CD4-positive, alpha-beta T cell treated with Interleukin-4 for 4 hours (primary cell): ENCODE data around the gene PRR16.
"Not testable (repeated sequence)": the region's sequence is repeated elsewhere in the genome, so short reads cannot be mapped to it uniquely, and the experiment has no call there.

Experiments used
- DNase-seq: peaks from one replicate; pipeline ENCODE4 v3.0.0-alpha.2; 2020

PRR16 gene

GRCh38 chr5:120463991-120464626 is at the start of gene PRR16:
TSS of gene PRR16 (plus strand) at chr5:120464300.
- no peak for DNase-seq

GRCh38 chr5:120415985-120416384 is 48.1 kb upstream of the PRR16 start:
- DNase-seq = no peak

GRCh38 chr5:120419127-120419526 is 45.0 kb upstream of the PRR16 start:
- no peak for DNase-seq

- not testable (repeated sequence) for DNase-seq
These were observed 37.3 kb upstream of the PRR16 start for GRCh38 chr5:120426633-120427275.

- no peak for DNase-seq
These were observed 33.5 kb upstream of the PRR16 start for GRCh38 chr5:120430572-120430971.

GRCh38 chr5:120432861-120433260 is 31.2 kb upstream of the PRR16 start:
- DNase-seq = no peak

GRCh38 chr5:120435129-120435528 is 29.0 kb upstream of the PRR16 start:
- DNase-seq = no peak

- no peak for DNase-seq
These were observed 27.1 kb upstream of the PRR16 start for GRCh38 chr5:120436996-120437395.

- no peak for DNase-seq
These were observed 21.4 kb upstream of the PRR16 start for GRCh38 chr5:120442694-120443093.

GRCh38 chr5:120443607-120444006 is 20.5 kb upstream of the PRR16 start:
- no peak for DNase-seq

GRCh38 chr5:120446068-120446492 is 18.0 kb upstream of the PRR16 start:
- no peak for DNase-seq

GRCh38 chr5:120446901-120447300 is 17.2 kb upstream of the PRR16 start:
- DNase-seq = no peak

GRCh38 chr5:120447706-120448239 is 16.3 kb upstream of the PRR16 start:
- DNase-seq = no peak

- DNase-seq = no peak
These were observed 14.6 kb upstream of the PRR16 start for GRCh38 chr5:120449501-120449900.

- no peak for DNase-seq
These were observed 13.2 kb upstream of the PRR16 start for GRCh38 chr5:120450910-120451309.

GRCh38 chr5:120451445-120451844 is 12.7 kb upstream of the PRR16 start:
- no peak for DNase-seq

- DNase-seq = no peak
These were observed 11.6 kb upstream of the PRR16 start for GRCh38 chr5:120452471-120452870.

- no peak for DNase-seq
These were observed 9.9 kb upstream of the PRR16 start for GRCh38 chr5:120454094-120454798.

GRCh38 chr5:120456006-120456405 is 8.1 kb upstream of the PRR16 start:
- DNase-seq = no peak

GRCh38 chr5:120457839-120458507 is 6.1 kb upstream of the PRR16 start:
- peak; percentile 15 for DNase-seq

- DNase-seq = not testable (repeated sequence)
These were observed 5.6 kb upstream of the PRR16 start for GRCh38 chr5:120458508-120458847.

GRCh38 chr5:120461251-120461650 is 2.8 kb upstream of the PRR16 start:
- DNase-seq = no peak

GRCh38 chr5:120463006-120463680 is 957 bp upstream of the PRR16 start:
- peak; percentile 0 for DNase-seq
